Peyer's patch (tissue), 4 donors: Measurements from ENCODE around the gene KCNN3. TPM values are rescaled to one million over a fixed set of nuclear protein-coding genes. Genes with fewer than 3 reads are reported as not detected.

Source experiments
- DNase-seq, 3 donors: peaks; one replicate each; pipeline ENCODE4 v3.0.0-alpha.2; 2017 to 2019
- H3K27ac ChIP-seq, 4 donors: fragments of 200-600 bp; sonication (generic); one replicate each; pipeline ENCODE4 v1.5.1; 2016 to 2019
- H3K27me3 ChIP-seq, 2 donors: fragments of 200-600 bp; sonication (generic); one replicate each; pipeline ENCODE4 v1.5.1; 2019
- H3K36me3 ChIP-seq, 3 donors: fragments of 200-600 bp; sonication (generic); one replicate each; pipeline ENCODE4 v1.5.1; 2016 to 2019
- H3K4me1 ChIP-seq, 4 donors: fragments of 200-600 bp; sonication (generic); one replicate each; pipeline ENCODE4 v1.5.1; 2016 to 2019
- H3K4me3 ChIP-seq, 4 donors: fragments of 200-600 bp; sonication (generic); 1 replicate in 3 of 4; 2 replicates in 1 of 4; pipeline ENCODE4 v1.5.1; 2016 to 2019; ENCODE audit warnings: mild to moderate bottlenecking in 1 of 4
- H3K9me3 ChIP-seq, 4 donors: fragments of 200-600 bp; sonication (generic); one replicate each; pipeline ENCODE4 v1.5.1; 2016 to 2019; ENCODE audit warnings: mild to moderate bottlenecking in 1 of 4
- CTCF ChIP-seq, 6 experiments: fragments of 450-650 bp in 4 of 6; fragments of 200-600 bp in 2 of 6; sonication (generic) in 1 of 6; IDR thresholded peaks; one replicate each; pipeline ENCODE4 v1.5.1; 2017 to 2019; ENCODE audit warnings: antibody characterized with exemption in 6 of 6, mild to moderate bottlenecking in 3 of 6, moderate library complexity in 1 of 6
- POLR2A ChIP-seq, 2 donors: fragments of 450-650 bp; IDR thresholded peaks; one replicate each; pipeline ENCODE4 v1.5.1; 2017; ENCODE audit warnings: antibody characterized with exemption in 2 of 2, mild to moderate bottlenecking in 2 of 2, moderate library complexity in 2 of 2
- total RNA-seq, 4 donors: library from RNA; depleted of rRNA; stranded (reverse); fragments of >200 nt; gene quantifications; one replicate each; pipeline ENCODE4 v1.1.0, GENCODE V29; 2016

KCNN3 gene
- total RNA-seq, 4 donors from 2014 or later = 0.85 to 1.7 (median 1.2) TPM

- Histone ChIP-seq H3K27me3 (no peaks in the 10 kb centered on the region), H3K9me3 (no peaks in the 10 kb centered on the region), H3K4me1 (peaks cover 0 to 8% (median 0%) of the 10 kb centered on the region in 4 donors), H3K36me3 (no peaks in the 10 kb centered on the region), H3K27ac (peak overlapping the region in 1 of 4 donors; percentile 17), H3K4me3 (no peak overlapping the region)
- DNase-seq = peak in 2 of 3 donors; percentile 63 to 85
- TF ChIP-seq CTCF (IDR thresholded peaks at IDR 0.05) (no peak), POLR2A (IDR thresholded peaks at IDR 0.05) (no peak)
These were observed 78.6 kb downstream of the KCNN3 start for GRCh38 chr1:154791292-154792166.

GRCh38 chr1:154788886-154789285, 81.2 kb downstream of the KCNN3 start:
- Histone ChIP-seq H3K36me3 (no peaks in the 10 kb centered on the region), H3K9me3 (no peaks in the 10 kb centered on the region), H3K4me1 (peaks cover 0 to 8% (median 1%) of the 10 kb centered on the region in 4 donors), H3K4me3 (no peak overlapping the region), H3K27ac (no peak overlapping the region), H3K27me3 (no peaks in the 10 kb centered on the region)
- TF ChIP-seq POLR2A (IDR thresholded peaks at IDR 0.05) = no peak
- TF ChIP-seq CTCF (IDR thresholded peaks at IDR 0.05) = no peak
- no peak for DNase-seq

GRCh38 chr1:154788110-154788870, 81.8 kb downstream of the KCNN3 start:
- no peak for DNase-seq
- no peaks in the 10 kb centered on the region for H3K36me3 ChIP-seq
- no peak for TF ChIP-seq CTCF (IDR thresholded peaks at IDR 0.05)
- no peak for TF ChIP-seq POLR2A (IDR thresholded peaks at IDR 0.05)
- H3K4me3 ChIP-seq = no peak overlapping the region
- no peaks in the 10 kb centered on the region for H3K27me3 ChIP-seq
- H3K9me3 ChIP-seq = no peaks in the 10 kb centered on the region
- no peak overlapping the region for H3K27ac ChIP-seq
- peaks cover 0 to 8% (median 1%) of the 10 kb centered on the region in 4 donors for H3K4me1 ChIP-seq

- DNase-seq = no peak
- Histone ChIP-seq H3K4me1 (peaks cover 0 to 7% (median 1%) of the 10 kb centered on the region in 4 donors), H3K9me3 (no peaks in the 10 kb centered on the region), H3K27ac (no peak overlapping the region), H3K36me3 (no peaks in the 10 kb centered on the region), H3K27me3 (no peaks in the 10 kb centered on the region), H3K4me3 (no peak overlapping the region)
- TF ChIP-seq POLR2A (IDR thresholded peaks at IDR 0.05) = no peak
- no peak for TF ChIP-seq CTCF (IDR thresholded peaks at IDR 0.05)
These were observed 83.1 kb downstream of the KCNN3 start for GRCh38 chr1:154786804-154787570.

GRCh38 chr1:154784924-154785531, 85.1 kb downstream of the KCNN3 start:
- Histone ChIP-seq H3K27ac (peak overlapping the region in 2 of 4 donors; percentile 25), H3K9me3 (no peaks in the 10 kb centered on the region), H3K4me1 (peaks cover 0 to 3% (median 0%) of the 10 kb centered on the region in 4 donors), H3K27me3 (no peaks in the 10 kb centered on the region), H3K4me3 (no peak overlapping the region), H3K36me3 (no peaks in the 10 kb centered on the region)
- DNase-seq = no peak
- TF ChIP-seq POLR2A (IDR thresholded peaks at IDR 0.05) = no peak
- no peak for TF ChIP-seq CTCF (IDR thresholded peaks at IDR 0.05)
